Activated CD4-positive, CD25-positive, alpha-beta regulatory T cell treated with anti-CD3 and anti-CD28 coated beads, Interleukin-2, amount 50 U/mL, for 72 hours (primary cell): ENCODE measurements around the gene CTNNBL1.
A peak's percentile ranks its signal among the peaks of the same experiment; 100 is the strongest.
"Not testable (repeated sequence)": the region's sequence is repeated elsewhere in the genome, so short reads cannot be mapped to it uniquely, and the experiment has no call there.

Source experiments
- DNase-seq: peaks from one replicate; pipeline ENCODE4 v3.0.0; 2021

The CTNNBL1 gene, protein sequence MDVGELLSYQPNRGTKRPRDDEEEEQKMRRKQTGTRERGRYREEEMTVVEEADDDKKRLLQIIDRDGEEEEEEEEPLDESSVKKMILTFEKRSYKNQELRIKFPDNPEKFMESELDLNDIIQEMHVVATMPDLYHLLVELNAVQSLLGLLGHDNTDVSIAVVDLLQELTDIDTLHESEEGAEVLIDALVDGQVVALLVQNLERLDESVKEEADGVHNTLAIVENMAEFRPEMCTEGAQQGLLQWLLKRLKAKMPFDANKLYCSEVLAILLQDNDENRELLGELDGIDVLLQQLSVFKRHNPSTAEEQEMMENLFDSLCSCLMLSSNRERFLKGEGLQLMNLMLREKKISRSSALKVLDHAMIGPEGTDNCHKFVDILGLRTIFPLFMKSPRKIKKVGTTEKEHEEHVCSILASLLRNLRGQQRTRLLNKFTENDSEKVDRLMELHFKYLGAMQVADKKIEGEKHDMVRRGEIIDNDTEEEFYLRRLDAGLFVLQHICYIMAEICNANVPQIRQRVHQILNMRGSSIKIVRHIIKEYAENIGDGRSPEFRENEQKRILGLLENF

GRCh38 chr20:37693635-37694626, at the start of gene CTNNBL1:
Gene CTNNBL1 (plus strand): TSS chr20:37694030. CDS start chr20:37694123, 93 bp downstream.
- DNase-seq, result peak; percentile 95

DNA sequence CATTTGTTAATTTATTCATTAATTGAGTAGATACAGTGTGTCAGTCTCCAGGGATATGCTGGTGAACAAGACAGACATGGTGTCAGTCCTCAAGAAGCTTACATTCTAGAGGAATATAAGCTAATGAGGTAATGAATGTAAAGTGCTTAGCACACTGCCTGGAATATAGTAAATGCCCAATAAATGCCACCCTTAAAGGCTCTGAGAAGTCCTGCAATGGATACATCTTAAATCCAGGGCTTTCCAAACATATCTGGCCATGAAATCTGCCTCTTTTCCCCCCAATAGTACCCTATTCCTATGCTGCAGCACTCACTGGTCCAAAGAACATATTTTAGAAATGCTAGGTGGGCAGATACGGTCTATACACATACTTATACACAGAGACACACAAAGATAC, 49.2 kb upstream of the CTNNBL1 start:
- no peak for DNase-seq

GRCh38 chr20:37647946-37648345, 45.9 kb upstream of the CTNNBL1 start:
- DNase-seq, result no peak

GRCh38 chr20:37649017-37649416, 44.8 kb upstream of the CTNNBL1 start:
- DNase-seq, result no peak

GRCh38 chr20:37649676-37650370, 44.0 kb upstream of the CTNNBL1 start:
- no peak for DNase-seq

DNA sequence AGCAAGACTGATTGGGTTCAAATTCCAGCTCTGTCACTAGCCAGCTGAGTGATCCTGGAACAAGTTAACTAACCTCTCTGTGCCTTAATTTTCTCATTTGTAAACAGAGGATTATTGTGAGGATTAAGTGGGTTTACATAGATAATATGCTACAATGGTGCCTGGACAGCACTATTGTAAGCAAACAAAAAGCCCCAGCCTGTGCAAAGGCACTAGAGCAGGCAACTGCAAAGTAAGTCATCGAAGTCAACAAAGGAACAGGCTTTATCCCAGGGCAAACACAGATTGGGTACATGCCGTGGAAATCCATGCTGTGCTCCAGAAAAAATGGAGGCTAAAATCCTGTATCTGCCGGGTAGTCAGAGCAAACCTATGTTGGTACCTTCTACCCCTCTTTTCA, 43.2 kb upstream of the CTNNBL1 start:
- no peak for DNase-seq

DNA sequence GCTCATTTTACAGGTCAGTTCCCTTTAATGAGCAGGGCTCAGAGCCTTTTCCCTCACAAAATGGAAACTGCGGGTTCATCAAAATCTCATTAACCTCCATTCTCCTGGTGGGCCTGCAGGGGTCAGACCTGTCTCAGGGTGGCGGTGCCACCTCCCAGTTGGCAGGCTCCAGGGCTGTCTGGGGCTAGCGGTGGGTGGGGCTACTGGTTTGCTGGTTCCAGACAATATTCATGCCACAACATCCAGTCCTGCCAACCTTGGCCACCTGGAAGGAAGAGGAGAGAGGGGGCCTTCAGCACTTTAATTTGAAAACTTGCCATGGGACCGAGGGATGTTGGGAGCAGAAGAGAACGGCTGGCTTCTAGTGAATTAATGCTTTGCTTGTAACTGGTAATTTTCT, 41.9 kb upstream of the CTNNBL1 start:
- no peak for DNase-seq

DNA sequence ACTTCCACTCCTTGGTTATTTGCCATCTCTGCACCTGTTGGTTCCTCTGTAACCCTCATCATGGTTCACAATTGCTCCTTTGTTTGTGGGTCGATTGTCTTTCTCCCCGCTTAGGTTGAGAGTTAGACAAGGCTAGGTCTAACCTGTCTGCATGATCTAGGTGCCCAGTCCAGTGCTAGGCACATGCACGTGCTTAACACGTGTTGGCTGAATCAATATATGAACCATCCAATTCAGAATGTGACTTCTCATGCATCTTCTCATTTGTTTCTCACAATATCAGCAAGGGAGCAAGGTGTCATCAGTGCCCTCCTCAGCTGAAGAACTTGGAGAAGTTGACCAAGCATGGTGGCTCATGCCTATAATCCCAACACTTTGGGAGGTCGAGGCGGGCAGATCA, 36.9 kb upstream of the CTNNBL1 start:
- no peak for DNase-seq

DNA sequence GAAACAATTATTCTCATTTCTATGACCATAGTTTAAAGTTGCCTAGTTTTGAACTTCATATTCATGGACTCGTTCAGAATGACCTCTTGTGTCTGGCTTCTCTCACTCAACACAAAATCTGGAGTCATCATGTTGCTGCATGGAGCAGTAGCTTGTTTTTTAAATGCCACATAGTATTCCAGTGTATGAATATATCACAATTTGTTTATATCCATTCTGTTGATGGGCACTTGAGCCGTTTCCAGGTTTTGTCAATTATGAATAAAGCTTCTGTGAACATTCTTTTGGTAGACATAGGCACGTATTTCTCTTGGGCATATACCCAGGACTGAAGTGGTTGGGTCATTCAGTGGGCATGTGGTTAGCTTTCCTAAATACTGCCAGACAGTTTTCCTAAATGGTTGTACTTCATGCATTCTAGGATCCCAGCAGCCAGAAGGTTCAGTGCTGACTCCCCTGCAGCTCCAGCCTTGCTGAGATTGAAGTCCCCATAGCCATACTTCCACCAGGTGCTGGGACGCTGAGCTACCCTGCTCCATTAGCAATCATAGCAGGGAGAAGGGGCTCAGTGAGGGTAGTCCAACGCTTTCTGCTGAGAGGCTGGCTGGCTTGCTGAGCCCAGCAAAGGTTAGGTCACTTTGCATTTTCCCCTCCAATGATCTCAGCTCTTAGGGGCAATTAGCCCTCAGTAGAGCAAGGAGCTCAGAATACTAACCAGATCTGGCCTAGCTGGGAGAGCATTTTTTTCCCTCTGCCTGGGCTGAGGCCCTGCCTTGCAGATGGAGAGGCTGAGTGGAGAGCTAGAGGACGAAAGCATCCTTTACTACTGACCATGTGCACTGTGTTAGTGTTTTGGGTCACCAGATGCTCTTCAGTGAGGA, 35.7 kb upstream of the CTNNBL1 start:
- no peak for DNase-seq

DNA sequence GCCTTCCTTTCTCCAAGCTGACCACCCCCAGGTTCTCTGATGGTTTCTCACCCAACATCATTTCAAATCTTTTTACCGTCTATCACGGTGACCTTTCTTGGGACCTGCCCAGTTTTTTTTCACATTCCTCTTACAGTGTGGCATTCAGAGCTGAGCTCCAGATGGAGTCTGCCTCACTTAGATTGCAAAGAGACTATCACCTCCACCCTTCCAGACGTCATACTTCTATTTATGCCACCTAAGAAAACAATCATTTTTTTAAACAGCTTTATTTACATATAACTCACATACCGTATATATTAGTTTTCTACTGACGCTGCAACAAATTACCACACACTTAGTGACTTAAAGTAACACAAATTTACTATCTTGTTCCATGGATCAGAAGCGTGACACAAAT, 32.3 kb upstream of the CTNNBL1 start:
- no peak for DNase-seq

GRCh38 chr20:37662308-37662707, 31.5 kb upstream of the CTNNBL1 start:
- no peak for DNase-seq

- DNase-seq, result not testable (repeated sequence)
Observed at GRCh38 chr20:37664595-37664994, 29.2 kb upstream of the CTNNBL1 start.

DNA sequence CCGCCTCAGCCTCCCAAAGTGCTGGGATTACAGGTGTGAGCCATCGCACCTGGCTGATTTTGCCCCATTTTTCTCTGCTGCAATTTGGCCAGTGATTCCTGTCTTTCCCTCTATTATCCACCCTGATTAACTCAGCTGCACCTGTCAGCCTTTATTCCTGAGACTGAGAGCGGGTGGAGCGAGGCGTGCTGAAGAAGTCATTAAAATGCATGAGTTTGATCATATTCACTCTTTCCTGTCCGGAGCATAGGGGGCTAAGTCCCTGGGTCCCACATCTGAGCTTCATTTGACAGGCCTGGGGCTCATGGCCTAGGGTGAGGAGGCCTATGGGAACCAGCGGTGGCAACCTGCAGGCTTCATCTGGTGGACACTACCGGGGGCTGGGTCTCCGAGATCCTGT, 25.7 kb upstream of the CTNNBL1 start:
- DNase-seq, result no peak

DNA sequence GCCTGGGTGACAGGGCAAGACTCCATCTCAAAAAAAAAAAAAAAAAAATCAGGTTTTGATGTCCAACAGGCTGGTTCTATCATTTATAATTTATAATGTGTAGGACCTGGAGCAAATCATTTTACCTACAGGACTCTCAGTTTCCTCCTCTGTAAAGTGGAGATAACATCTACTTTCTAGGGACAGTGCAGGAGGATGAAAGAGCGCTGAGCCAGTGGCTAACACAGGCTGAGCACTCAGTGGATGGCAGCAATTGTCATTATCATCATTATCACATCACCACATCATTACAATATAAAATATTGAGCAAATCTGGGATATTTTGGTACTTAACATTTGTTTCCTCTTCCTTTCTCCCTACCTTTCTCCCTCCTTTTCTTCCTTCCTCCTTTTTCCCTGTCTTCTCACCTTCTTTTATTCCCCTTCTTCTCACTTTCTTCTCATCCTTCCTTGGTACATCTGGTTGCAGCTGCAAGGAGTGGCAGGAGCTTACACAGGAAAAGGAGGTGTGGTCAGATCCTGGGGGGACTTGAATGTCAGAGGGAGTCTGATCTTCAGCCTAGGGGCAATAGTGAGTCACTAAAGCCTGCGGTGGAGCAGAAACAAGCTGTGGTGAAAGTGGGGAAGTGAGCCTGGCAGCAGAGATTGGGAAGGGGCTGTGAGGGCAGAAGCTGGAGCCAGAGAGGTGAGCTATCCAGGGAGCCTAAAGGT, 24.6 kb upstream of the CTNNBL1 start:
- no peak for DNase-seq

GRCh38 chr20:37669773-37670236, 24.0 kb upstream of the CTNNBL1 start:
- DNase-seq, result no peak

DNA sequence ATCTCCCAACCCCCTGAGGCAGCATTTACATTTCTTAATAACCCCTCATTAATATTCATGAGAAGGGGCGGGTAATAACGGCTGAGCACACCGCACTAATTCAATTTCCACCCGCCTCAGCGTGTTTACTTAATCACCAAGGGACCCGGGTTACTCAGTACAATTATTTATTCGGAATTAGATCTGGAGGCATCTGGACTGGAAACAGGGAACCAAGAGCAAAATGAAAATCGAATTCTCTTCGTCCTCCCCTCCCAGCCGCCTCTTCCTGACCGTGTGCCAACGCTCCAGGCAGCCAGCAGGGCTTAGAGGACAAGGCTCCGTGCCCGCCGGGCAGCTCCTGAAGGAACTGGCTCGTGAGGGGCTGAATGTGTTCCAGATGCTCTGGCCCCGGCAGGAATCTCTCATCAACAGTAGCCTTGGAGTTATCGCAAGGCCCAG, 23.5 kb upstream of the CTNNBL1 start:
- no peak for DNase-seq

DNA sequence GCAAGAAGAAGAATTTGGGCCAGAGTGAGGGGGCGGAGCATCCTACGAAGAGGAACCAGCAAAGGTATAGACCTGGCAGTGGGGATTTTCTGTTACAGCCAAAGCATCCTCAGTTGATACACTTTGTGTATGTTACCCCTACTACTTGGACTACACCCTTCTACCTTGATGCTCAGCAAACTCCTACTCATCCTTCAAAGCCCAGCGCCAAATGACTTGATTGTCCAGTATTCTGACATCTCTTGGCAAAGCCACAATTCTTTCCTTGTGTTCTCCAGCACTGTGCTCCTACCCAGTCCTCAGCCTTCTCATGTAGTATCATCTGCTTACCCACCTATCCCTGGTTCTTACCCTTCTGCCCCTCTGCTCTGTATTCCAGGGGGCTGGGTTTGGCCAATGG, 21.7 kb upstream of the CTNNBL1 start:
- no peak for DNase-seq

DNA sequence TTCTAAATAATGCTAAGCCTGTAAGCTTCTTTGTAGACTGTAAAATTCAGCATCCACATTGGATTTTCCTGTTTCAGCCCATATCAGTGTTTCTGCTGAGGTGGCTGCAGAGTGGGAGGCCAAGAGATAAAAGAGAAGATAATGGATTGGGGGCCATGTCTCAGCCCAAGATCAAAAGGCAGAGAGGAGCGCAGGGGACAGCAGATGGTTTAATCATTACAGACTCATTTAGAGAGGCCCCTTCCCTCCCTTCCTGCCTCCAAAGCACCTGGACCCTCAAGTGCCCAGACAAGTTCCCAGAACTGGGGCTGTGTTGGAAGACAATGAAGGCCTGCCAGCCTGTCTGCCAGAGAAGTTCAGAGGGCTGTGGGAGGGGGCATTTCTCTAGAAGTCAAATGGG, 20.4 kb upstream of the CTNNBL1 start:
- no peak for DNase-seq

GRCh38 chr20:37676440-37676839, 17.4 kb upstream of the CTNNBL1 start:
- no peak for DNase-seq

GRCh38 chr20:37677969-37678861, 15.6 kb upstream of the CTNNBL1 start:
- no peak for DNase-seq
